ENCODE measurements around the gene BIRC6. TPM values are rescaled to one million over a fixed set of nuclear protein-coding genes. Genes with fewer than 3 reads are reported as not detected.

The BIRC6 gene
- total and polyA plus RNA-seq, 2 of the 8 experiments (the other 6 are each of a cell fraction or from before 2014, with no cell fraction given), result 32.5 to 69.5 TPM

DNA sequence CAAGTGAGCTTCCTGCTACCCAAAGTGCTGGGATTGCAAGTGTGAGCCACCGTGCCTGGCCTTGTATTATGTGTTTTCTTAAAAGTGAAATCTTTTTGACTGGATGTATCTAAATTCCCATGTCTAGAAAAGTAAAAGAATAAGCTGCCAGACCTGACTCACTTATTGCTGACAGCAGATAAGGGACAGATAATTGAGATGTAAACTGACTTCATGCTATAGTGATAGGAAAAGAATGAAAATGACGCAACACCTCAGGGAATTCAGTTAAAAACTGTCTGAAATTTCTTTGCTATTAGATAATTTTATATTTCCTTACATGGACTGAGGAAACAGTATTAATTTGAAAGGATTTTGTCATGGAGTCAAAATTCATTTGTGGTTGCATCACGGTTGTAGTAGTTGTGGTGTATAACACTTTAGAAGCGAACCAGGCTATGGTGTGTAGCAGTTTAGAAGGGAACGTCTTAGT is 290.4 kb downstream of the BIRC6 start:
- Histone ChIP-seq H2BK5ac (ENCODE audit: low read depth, low read length) (no peak overlapping the region), H4K91ac (replicated peaks; ENCODE audit: insufficient read length, low read length) (no peak overlapping the region), H3K9me3 (ENCODE audit: insufficient read depth in 2 of 2, low read depth in 1 of 2, low read length in 1 of 2) (no peaks in the 10 kb centered on the region), H3K18ac (ENCODE audit: extremely low read depth, low read length) (no peak overlapping the region), H3K4me3 (ENCODE audit: extremely low read depth in 1 of 4, insufficient read depth in 2 of 4, low read depth in 3 of 4, low read length in 4 of 4) (no peak overlapping the region), H4K8ac (ENCODE audit: extremely low read depth, insufficient read depth, low read length) (no peak overlapping the region), H2AK5ac (ENCODE audit: low read depth, low read length) (no peak overlapping the region), H3K79me2 (ENCODE audit: control insufficient read depth in 1 of 2, insufficient read depth in 2 of 2, low read length in 2 of 2) (no peaks in the 10 kb centered on the region), H3K27ac (ENCODE audit: low read depth, low read length) (no peak overlapping the region), H3K23me2 (ENCODE audit: low read depth, low read length) (no peaks in the 10 kb centered on the region), H2BK120ac (replicated peaks; ENCODE audit: low read depth, low read length) (no peak overlapping the region), H2BK20ac (ENCODE audit: low read length) (no peak overlapping the region), H3K27me3 (replicated peaks in 1 of 4; ENCODE audit: control insufficient read depth in 3 of 4, extremely low read depth in 1 of 4, insufficient read depth in 3 of 4, low read length in 3 of 4) (no peaks in the 10 kb centered on the region), H4K20me1 (replicated peaks in 1 of 2; ENCODE audit: control insufficient read depth in 1 of 2, insufficient read depth in 2 of 2, low read length in 2 of 2) (no peaks in the 10 kb centered on the region), H3K79me1 (ENCODE audit: low read depth, low read length) (no peaks in the 10 kb centered on the region), H3K56ac (replicated peaks; ENCODE audit: insufficient read length, low read depth, low read length) (no peak overlapping the region), H4K5ac (ENCODE audit: insufficient read length, low read depth, low read length) (no peak overlapping the region), H3K23ac (ENCODE audit: insufficient read length) (no peak overlapping the region), H3K14ac (ENCODE audit: insufficient read length) (no peak overlapping the region), H3K9ac (replicated peaks in 1 of 4; ENCODE audit: extremely low read depth in 1 of 4, low read depth in 3 of 4, low read length in 3 of 4) (no peak overlapping the region), H2BK12ac (ENCODE audit: low read depth, low read length) (no peak overlapping the region), H2BK15ac (ENCODE audit: low read length) (no peak overlapping the region), H2AFZ (ENCODE audit: low read length) (no peak overlapping the region), H3K4ac (replicated peaks; ENCODE audit: insufficient read length, low read depth, low read length) (no peak overlapping the region), H3K36me3 (ENCODE audit: control insufficient read depth in 2 of 4, insufficient read depth in 4 of 4, low read length in 3 of 4) (peaks cover 0 to 2% (median 0%) of the 10 kb centered on the region in 4 experiments; a peak in 2 of 8 replicates), H3K4me1 (replicated peaks in 1 of 4; ENCODE audit: control insufficient read depth in 3 of 4, insufficient read depth in 4 of 4, low read length in 3 of 4) (no peaks in the 10 kb centered on the region), H3K4me2 (ENCODE audit: insufficient read depth in 1 of 2, low read depth in 2 of 2, low read length in 2 of 2) (no peak overlapping the region)
- ChIA-PET POLR2A (ENCODE audit: partially characterized antibody) (no interaction called here), CTCF (ENCODE audit: partially characterized antibody) (interaction anchor here (0.7 to 1.6 kb wide), 2 partner anchors 15 to 110 kb away, joined by 6 to 7 read pairs; no protein-coding TSS in a partner anchor)
- DNase-seq (ENCODE audit: low read depth in 1 of 2, low spot score in 2 of 2) (no peak), FAIRE-seq (peak; percentile 24)
- WGBS, 2 experiments (ENCODE audit: extremely low coverage in 1 of 2, insufficient coverage in 1 of 2, insufficient read length in 1 of 2, insufficient replicate concordance in 2 of 2, low coverage in 1 of 2, low lambda C conversion rate in 2 of 2, missing lambda C conversion rate in 1 of 2), result 94% methylated on average over 5 of the region's 5 CpGs; no CpG with 5 or more reads in 1 of the 2 experiments
- TF ChIP-seq SIN3A (conservative IDR thresholded peaks at IDR 0.05 in 1 of 2, IDR thresholded peaks at IDR 0.05 in 1 of 2; ENCODE audit: low read depth in 1 of 2, low read length in 2 of 2), result no peak

Measured in H1 (cell line).